ENCODE data around the gene SHC1. TPM values are rescaled to one million over a fixed set of nuclear protein-coding genes. Genes with fewer than 3 reads are reported as not detected.

Gene SHC1
- total RNA-seq, 2 donors from 2014 or later, result 85.0 to 97.2 TPM

DNA sequence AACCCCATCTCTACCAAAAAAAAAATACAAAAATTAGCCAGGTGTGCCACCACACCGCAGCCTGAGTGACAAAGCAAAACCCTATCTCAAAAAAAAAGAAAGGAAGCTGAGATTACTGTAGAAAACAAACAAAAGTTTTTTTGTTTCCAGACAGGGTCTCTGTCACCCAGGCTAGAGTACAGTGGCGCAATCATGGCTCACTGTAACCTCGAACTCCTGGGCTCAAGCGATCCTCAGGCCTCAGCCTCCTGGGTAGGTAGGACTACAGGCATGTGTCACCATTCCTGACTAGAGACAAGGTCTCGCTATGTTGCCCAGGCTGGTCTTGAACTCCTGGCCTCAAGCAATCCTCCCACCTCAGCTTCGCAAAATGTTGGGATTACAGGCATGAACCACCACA lies 6.2 kb downstream of the SHC1 start:
- Histone ChIP-seq H3K36me3 (peaks cover 0 to 14% of the 10 kb centered on the region in 2 donors), H3K4me1 (replicated peaks) (peaks cover 16% of the 10 kb centered on the region), H3K9me3 (no peaks in the 10 kb centered on the region), H3K27ac (no peak overlapping the region), H3K4me3 (no peak overlapping the region), H3K27me3 (replicated peaks; ENCODE audit: insufficient read depth) (no peaks in the 10 kb centered on the region)
- no peak for DNase-seq (ENCODE audit: low spot score)
- intact Hi-C loops (cut with DNase I), result loop anchor here (5.0 kb wide), 2 partner anchors 33 to 88 kb away; partner anchors contain the start of gene ADAM15
- 86% methylated on average over 6 of the region's 6 CpGs for WGBS
- TF ChIP-seq POLR2AphosphoS5 (IDR thresholded peaks at IDR 0.05), result no peak
- no peak for TF ChIP-seq POLR2A (IDR thresholded peaks at IDR 0.05)
- no peak for TF ChIP-seq CTCF (IDR thresholded peaks at IDR 0.05)

DNA sequence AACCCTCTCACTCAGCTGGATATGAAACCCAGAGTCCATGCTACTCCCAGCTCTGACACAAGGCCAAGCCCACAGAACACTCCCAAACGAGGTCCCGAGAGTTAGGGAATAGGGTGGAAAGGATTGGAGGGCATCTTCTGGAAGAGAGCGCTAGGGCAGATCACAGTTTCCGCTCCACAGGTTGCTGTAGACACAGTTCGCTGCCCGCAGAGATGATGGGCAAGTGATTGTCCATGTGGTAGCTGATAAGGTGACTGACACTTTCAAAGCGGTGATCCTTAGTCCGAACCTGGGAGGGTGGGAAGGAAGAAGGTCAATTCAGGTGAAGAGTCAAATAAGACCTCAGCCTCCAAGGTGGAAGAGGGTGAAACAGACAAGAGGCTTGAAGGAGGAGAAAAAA lies 6.9 kb downstream of the SHC1 start:
- Histone ChIP-seq H3K4me3 (no peak overlapping the region), H3K27ac (peak overlapping the region in 1 of 2 donors; percentile 99), H3K36me3 (peaks cover 0 to 14% of the 10 kb centered on the region in 2 donors), H3K4me1 (replicated peaks) (peaks cover 16% of the 10 kb centered on the region), H3K9me3 (no peaks in the 10 kb centered on the region), H3K27me3 (replicated peaks; ENCODE audit: insufficient read depth) (no peaks in the 10 kb centered on the region)
- intact Hi-C loops (cut with DNase I), result loop anchor here (5.0 kb wide), 2 partner anchors 34 to 89 kb away; partner anchors contain the start of gene ADAM15
- 77% methylated on average over 8 of the region's 8 CpGs for WGBS
- TF ChIP-seq POLR2A (IDR thresholded peaks at IDR 0.05) (no peak), CTCF (IDR thresholded peaks at IDR 0.05) (no peak), POLR2AphosphoS5 (IDR thresholded peaks at IDR 0.05) (no peak)
- DNase-seq (ENCODE audit: low spot score), result no peak

- Histone ChIP-seq H3K4me1 (replicated peaks) (peaks cover 16% of the 10 kb centered on the region), H3K27me3 (replicated peaks; ENCODE audit: insufficient read depth) (no peaks in the 10 kb centered on the region), H3K9me3 (no peaks in the 10 kb centered on the region), H3K27ac (peak overlapping the region; percentile 98 to 99), H3K36me3 (peaks cover 0 to 14% of the 10 kb centered on the region in 2 donors), H3K4me3 (peak overlapping the region in 1 of 2 donors; percentile 70)
- WGBS, result 54% methylated on average over 6 of the region's 6 CpGs
- intact Hi-C loops (cut with DNase I), result loop anchor here (1.0 to 5.0 kb wide), 3 partner anchors 34 to 89 kb away; partner anchors contain the start of gene ADAM15
- TF ChIP-seq POLR2A (IDR thresholded peaks at IDR 0.05), result no peak
- TF ChIP-seq CTCF (IDR thresholded peaks at IDR 0.05), result no peak
- TF ChIP-seq POLR2AphosphoS5 (IDR thresholded peaks at IDR 0.05), result no peak
- no peak for DNase-seq (ENCODE audit: low spot score)
Measured at GRCh38 chr1:154962795-154963330, 7.7 kb downstream of the SHC1 start.

DNA sequence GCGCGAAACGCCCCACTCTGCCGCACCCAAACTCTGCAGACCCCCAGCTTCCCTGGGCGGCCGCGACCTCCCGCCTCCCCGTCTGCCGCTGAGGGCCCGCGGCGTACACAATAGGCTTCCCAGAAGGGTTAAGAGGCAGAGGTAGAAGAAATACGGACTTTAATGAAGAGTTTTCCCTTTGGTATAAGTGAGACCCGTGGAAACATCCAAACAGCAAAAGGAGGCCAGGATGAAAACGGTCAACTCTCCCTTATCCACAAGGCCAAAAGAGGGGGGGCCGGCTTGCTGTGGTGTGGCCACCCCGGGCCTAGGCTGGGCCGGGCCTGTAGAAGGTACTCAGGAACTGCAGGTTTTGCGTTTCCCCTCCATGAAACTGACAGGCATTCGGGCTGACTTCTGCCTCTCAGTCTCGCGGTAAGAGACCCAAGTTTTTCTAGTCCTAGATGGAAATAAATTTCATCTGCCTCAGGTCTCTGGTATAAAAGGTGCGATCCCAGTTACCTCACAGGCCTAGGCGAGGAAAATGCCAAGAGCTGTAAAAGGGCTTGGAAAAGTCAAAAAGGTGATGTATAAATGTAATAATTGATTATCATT lies 8.3 kb downstream of the SHC1 start:
- Histone ChIP-seq H3K27me3 (replicated peaks; ENCODE audit: insufficient read depth) (no peaks in the 10 kb centered on the region), H3K9me3 (no peaks in the 10 kb centered on the region), H3K36me3 (peaks cover 0 to 14% of the 10 kb centered on the region in 2 donors), H3K4me1 (replicated peaks) (peaks cover 16% of the 10 kb centered on the region), H3K4me3 (peak overlapping the region; percentile 70 to 88), H3K27ac (peak overlapping the region; percentile 98 to 99)
- intact Hi-C loops (cut with DNase I), result loop anchor here (1.0 to 5.0 kb wide), 3 partner anchors 35 to 90 kb away; partner anchors contain the start of gene ADAM15
- 2% methylated on average over 25 of the region's 25 CpGs for WGBS
- peak; percentile 50 for DNase-seq (ENCODE audit: low spot score)
- TF ChIP-seq POLR2AphosphoS5 (IDR thresholded peaks at IDR 0.05), result no peak
- TF ChIP-seq CTCF (IDR thresholded peaks at IDR 0.05), result no peak
- TF ChIP-seq POLR2A (IDR thresholded peaks at IDR 0.05), result no peak

Measured in prostate gland (tissue), 2 donors.